ENCODE results near the gene MYH11.

Gene MYH11

DNA sequence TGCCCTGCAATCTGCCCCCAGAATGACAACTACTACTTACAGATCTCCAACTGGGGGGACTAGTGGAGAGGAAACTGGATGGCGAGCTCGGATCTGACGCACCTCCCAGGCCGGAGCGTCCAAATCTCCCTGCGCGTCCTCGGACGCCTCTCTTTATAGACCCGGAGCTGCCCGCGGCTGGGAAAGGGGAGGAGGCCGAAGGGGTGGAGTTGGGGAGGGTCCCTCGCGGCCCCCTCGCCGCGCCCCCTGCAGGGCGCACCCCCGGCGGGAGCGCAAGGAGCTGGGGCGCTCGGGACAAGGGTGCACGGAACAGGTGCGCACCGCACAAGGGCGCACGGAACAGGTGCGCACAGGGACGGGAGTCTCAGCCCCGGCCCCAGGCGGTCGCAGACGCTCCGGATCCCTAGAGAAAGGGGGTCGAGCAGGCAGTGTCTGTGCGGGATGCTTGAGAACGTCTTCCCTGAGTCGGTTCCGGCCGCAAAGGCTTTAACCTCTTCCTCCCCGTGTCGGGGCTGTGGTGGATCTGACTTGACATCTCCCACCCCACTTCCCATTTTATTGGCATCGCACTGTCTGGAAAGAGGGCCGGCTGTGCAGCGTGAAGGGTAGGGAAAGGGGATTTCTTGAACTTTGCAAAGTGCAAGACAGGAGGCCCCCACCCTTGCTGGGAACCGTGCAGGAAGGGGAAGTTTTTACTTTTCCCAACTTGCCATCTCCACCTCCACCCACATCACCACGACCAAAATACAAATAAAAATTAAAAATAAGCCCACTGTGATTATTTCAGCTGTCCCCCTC is at the start of gene MYH11:
TSS of gene MYH11 (minus strand) at position 128 of the 798 bp plus-strand sequence. CDS start 18,776 bp downstream, outside the sequence.
- no peak for DNase-seq (ENCODE audit: low spot score)

- no peak for DNase-seq (ENCODE audit: low spot score)
These were observed 49.6 kb upstream of the MYH11 start for GRCh38 chr16:15906439-15906838.

DNA sequence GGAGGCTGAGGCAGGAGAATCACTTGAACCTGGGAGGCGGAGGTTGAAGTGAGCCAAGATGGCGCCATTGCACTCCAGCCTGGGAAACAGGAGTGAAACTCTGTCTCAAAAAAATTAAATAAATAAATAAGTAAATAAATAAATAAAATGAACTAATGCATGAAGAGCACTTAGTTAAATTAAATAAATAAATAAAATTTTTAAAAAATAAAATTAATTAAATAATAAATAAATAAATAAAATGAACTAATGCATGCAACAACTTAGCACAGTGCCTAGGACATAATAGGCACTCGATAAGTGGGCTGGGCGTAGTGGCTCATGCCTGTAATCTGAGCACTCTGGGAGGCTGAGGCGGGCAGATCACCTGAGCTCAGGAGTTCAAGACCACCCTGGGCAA is 47.1 kb upstream of the MYH11 start:
- no peak for DNase-seq (ENCODE audit: low spot score)

- DNase-seq (ENCODE audit: low spot score), result no peak
These were observed 44.2 kb upstream of the MYH11 start for GRCh38 chr16:15900901-15901500.

DNA sequence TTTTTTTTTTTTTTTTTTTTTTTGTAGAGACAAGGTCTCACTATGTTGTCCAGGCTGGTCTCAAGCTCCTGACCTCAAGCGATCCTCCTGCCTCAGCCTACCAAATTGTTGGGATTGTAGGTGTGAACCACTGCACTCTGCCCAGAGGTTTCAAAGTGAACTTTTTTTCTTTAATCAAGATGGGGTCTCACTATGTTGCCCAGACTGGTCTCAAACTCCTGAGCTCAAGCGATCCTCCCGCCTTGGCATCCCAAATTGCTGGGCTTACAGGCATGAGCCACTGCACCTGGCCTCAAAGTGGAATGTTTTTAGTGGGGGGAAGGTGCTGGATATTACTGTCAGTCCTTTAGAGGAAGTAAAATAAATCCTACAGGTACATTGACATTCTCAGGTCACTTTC is 43.5 kb upstream of the MYH11 start:
- DNase-seq (ENCODE audit: low spot score), result no peak

- no peak for DNase-seq (ENCODE audit: low spot score)
These were observed 42.8 kb upstream of the MYH11 start for GRCh38 chr16:15899538-15900100.

GRCh38 chr16:15898654-15899053 is 41.8 kb upstream of the MYH11 start:
- no peak for DNase-seq (ENCODE audit: low spot score)

DNA sequence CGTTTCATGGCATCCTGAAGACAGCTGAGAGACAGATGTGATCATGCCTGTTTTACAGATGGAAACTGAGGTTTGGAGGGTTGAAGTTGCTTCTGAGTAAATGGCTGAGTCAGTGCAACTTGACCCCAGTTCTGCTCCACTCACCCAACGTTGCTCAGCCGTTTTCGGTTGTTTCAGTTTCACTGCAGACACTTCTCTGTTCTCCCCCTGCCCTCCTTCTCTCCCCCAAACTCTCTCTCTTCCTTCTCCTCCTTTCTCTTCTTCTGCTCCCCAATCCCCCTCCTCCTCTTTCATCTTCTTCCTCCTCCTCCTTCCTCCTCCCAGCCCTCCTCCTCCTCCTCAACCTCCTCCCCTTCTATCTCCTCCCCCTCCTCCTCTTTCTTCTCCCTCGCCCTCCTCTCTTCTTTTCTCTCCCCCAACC is 41.0 kb upstream of the MYH11 start:
- DNase-seq (ENCODE audit: low spot score), result no peak

- no peak for DNase-seq (ENCODE audit: low spot score)
These were observed 40.4 kb upstream of the MYH11 start for GRCh38 chr16:15897121-15897780.

DNA sequence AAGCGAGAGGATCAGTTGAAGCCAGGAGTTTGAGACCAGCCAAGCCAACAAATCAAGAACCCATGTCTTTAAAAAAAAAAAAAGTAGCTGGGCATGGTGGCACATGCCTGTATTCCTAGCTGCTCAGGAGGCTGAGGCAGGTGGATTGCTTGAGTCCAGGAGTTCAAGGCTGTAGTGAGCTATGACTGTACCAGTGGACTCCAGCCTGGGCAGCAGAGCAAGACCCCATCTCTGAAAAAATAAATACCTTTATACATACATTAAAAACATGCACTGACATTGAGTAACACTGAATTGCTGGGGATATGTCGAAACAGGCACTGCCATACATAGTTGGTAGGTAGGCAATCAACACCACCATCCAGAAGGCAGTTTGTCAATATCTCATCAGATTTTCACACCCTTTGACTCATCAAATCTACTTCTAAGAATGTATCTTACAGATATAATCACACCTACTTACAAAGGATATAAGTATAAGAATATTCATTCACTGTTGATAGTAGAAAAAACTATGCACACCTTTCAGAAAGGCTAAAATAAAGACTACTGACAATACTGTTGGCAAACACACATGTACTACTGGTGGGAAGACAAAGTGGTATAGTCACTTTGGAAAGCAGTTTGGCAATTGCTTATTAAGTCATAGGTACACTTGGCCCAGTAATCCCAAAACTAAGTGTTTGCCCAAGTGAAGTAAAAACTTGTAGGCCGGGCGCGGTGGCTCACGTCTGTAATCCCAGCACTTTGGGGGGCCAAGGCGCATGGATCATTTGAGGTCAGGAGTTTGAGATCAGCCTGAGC is 37.9 kb upstream of the MYH11 start:
- DNase-seq (ENCODE audit: low spot score), result no peak

- DNase-seq (ENCODE audit: low spot score), result no peak
These were observed 34.7 kb upstream of the MYH11 start for GRCh38 chr16:15891508-15891907.

GRCh38 chr16:15888072-15888976 is 31.5 kb upstream of the MYH11 start, which contains the start of gene CEP20:
Gene CEP20 (minus strand): TSS chr16:15888603. CDS start chr16:15888585, 18 bp downstream.
- peak; percentile 96 for DNase-seq (ENCODE audit: low spot score)

DNA sequence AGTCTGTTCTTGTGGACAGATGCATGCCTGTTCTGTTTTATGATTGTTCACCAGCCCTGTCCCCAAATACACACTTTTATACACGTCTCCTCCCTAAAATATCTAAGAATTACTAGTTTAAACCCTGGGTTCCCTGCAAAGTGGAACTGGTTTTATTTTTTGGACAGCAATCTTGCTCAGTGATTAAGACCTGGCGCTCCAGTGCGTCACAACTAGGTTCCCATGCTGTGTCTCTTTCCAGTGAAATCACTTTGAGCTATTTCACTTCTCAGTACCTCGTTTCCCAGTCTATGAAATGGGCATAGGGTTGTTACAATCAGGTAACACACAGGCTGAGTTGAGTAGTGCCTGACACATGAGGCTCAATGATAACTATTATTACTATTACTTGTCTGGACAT is 30.5 kb upstream of the MYH11 start:
- DNase-seq (ENCODE audit: low spot score), result no peak

GRCh38 chr16:15886078-15886477 is 29.2 kb upstream of the MYH11 start:
- DNase-seq (ENCODE audit: low spot score), result no peak

- no peak for DNase-seq (ENCODE audit: low spot score)
These were observed 28.8 kb upstream of the MYH11 start for GRCh38 chr16:15885560-15886001.

DNA sequence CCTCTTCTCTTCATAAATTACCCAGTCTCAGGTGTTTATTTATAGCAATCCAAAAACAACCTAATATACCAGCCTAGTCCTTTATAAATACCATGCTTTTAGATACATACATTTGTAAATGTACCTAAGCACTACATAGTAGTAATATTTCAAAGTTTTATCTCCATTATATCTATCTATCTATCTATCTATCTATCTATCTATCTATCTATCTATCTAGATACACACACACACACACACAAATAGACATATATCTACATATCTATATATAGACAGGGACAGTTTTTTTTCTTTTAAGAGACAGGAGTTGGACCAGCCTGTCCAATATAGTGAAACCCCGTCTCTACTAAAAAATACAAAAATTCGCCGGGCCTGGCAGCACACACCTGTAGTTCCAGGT is 25.7 kb upstream of the MYH11 start:
- no peak for DNase-seq (ENCODE audit: low spot score)

- DNase-seq (ENCODE audit: low spot score), result no peak
These were observed 25.1 kb upstream of the MYH11 start for GRCh38 chr16:15881794-15882379.

- no peak for DNase-seq (ENCODE audit: low spot score)
These were observed 23.8 kb upstream of the MYH11 start for GRCh38 chr16:15880434-15881308.

DNA sequence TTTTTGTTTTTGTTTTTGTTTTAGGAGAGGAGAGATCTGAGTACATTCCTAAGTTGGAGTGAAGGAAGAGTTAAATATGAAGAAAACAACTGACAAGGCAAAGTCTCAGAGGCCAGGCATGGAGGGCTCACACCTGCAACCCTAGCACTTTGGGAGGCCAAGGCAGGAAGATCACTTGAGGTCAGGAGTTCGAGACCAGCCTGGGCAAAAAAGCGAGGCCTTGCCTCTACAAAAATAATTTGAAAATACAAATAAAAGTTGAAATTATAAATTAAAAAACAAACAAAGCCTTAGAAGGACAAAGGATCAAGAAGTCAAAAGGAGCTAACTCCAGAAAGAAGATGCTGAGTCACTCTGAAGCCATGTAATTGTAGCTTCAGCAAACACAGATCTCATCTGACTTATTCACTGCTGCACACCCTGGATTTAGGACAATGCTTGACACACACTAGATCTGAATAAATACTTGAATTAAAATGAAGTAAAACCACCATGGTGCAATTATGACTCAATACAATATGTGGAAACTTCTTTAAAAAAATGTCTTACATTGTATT is 22.5 kb upstream of the MYH11 start:
- peak; percentile 44 for DNase-seq (ENCODE audit: low spot score)

Data from kidney capillary endothelial cell (primary cell).